ENCODE data around the gene FMOD.

FMOD gene

GRCh38 chr1:203338335-203339036 is 12.4 kb downstream of the FMOD start:
- peak; percentile 79 to 89 (median 88) for TF ChIP-seq CTCF (IDR thresholded peaks at IDR 0.05; ENCODE audit: unreplicated experiment in 3 of 3)
- H3K27me3 Mint-ChIP-seq (ENCODE audit: low read depth): peaks cover 13% of the 10 kb centered on the region
- no peaks in the 10 kb centered on the region for H3K36me3 Mint-ChIP-seq (ENCODE audit: low read depth)
- no peaks in the 10 kb centered on the region for H3K9me3 Mint-ChIP-seq
- no peak overlapping the region for H3K4me3 Mint-ChIP-seq
- peaks cover 37% of the 10 kb centered on the region for H3K4me1 Mint-ChIP-seq
- H3K27ac Mint-ChIP-seq: peak overlapping the region in 1 of 3 experiments; percentile 77

GRCh38 chr1:203336097-203336496 is 14.8 kb downstream of the FMOD start:
- no peak for TF ChIP-seq CTCF (IDR thresholded peaks at IDR 0.05; ENCODE audit: unreplicated experiment in 3 of 3)
- no peaks in the 10 kb centered on the region for H3K9me3 Mint-ChIP-seq
- no peaks in the 10 kb centered on the region for H3K36me3 Mint-ChIP-seq (ENCODE audit: low read depth)
- H3K27me3 Mint-ChIP-seq (ENCODE audit: low read depth): peaks cover 8% of the 10 kb centered on the region
- H3K27ac Mint-ChIP-seq: no peak overlapping the region
- no peak overlapping the region for H3K4me3 Mint-ChIP-seq
- H3K4me1 Mint-ChIP-seq: peaks cover 17% of the 10 kb centered on the region

GRCh38 chr1:203335503-203335902 is 15.4 kb downstream of the FMOD start:
- Mint-ChIP-seq H3K36me3 (ENCODE audit: low read depth) (no peaks in the 10 kb centered on the region), H3K4me1 (peaks cover 17% of the 10 kb centered on the region), H3K9me3 (no peaks in the 10 kb centered on the region), H3K4me3 (no peak overlapping the region), H3K27ac (no peak overlapping the region), H3K27me3 (ENCODE audit: low read depth) (peaks cover 6% of the 10 kb centered on the region)
- no peak for TF ChIP-seq CTCF (IDR thresholded peaks at IDR 0.05; ENCODE audit: unreplicated experiment in 3 of 3)

- Mint-ChIP-seq H3K27me3 (ENCODE audit: low read depth) (no peaks in the 10 kb centered on the region), H3K36me3 (ENCODE audit: low read depth) (no peaks in the 10 kb centered on the region), H3K4me1 (peaks cover 30% of the 10 kb centered on the region), H3K4me3 (no peak overlapping the region), H3K27ac (no peak overlapping the region), H3K9me3 (no peaks in the 10 kb centered on the region)
- no peak for TF ChIP-seq CTCF (IDR thresholded peaks at IDR 0.05; ENCODE audit: unreplicated experiment in 3 of 3)
Measured at GRCh38 chr1:203331224-203331623, 19.7 kb downstream of the FMOD start.

- Mint-ChIP-seq H3K27me3 (ENCODE audit: low read depth) (no peaks in the 10 kb centered on the region), H3K4me3 (peak overlapping the region; percentile 31 to 46 (median 35)), H3K36me3 (ENCODE audit: low read depth) (no peaks in the 10 kb centered on the region), H3K27ac (peak overlapping the region; percentile 97 to 98 (median 97)), H3K4me1 (peaks cover 55% of the 10 kb centered on the region), H3K9me3 (no peaks in the 10 kb centered on the region)
- peak in 1 of 3 experiments; percentile 33 for TF ChIP-seq CTCF (IDR thresholded peaks at IDR 0.05; ENCODE audit: unreplicated experiment in 3 of 3)
Measured at GRCh38 chr1:203328714-203329122, 22.2 kb downstream of the FMOD start.

Data from nephron (organoid).